ENCODE data around the gene PHF14. TPM values are rescaled to one million over a fixed set of nuclear protein-coding genes. Genes with fewer than 3 reads are reported as not detected.

Gene PHF14
- total RNA-seq, 1 experiment from 2014 or later = 50.8 TPM

DNA sequence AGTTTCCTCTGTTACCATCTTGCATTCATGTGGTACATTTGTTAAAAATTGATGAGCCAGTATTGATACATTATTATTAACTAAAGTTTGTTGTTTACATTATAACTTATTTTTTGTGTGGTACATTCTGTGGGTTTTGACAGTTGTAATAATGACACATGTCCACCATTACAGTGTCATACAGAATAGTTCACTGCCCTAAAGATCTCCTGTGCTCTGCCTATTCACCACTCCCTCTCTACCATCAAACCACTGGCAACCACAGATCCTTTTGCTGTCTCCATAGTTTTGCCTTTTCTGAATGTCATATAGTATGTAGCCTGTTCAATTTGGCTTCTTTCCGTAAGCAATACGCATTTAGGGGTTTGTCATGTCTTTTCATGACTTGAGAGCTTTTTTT, 156.9 kb downstream of the PHF14 start:
- no peaks in the 10 kb centered on the region for H3K27me3 ChIP-seq (ENCODE audit: insufficient read depth, low read length)
- no peak overlapping the region for H2BK20ac ChIP-seq (ENCODE audit: low read depth, low read length, poor library complexity, severe bottlenecking)
- H3T11ph ChIP-seq (ENCODE audit: low read length) = no peak overlapping the region
- H4K20me1 ChIP-seq (ENCODE audit: control insufficient read depth, insufficient read depth, insufficient read length) = no peaks in the 10 kb centered on the region
- no peak overlapping the region for H2AK5ac ChIP-seq (ENCODE audit: insufficient read length, low read length)
- H2BK15ac ChIP-seq (ENCODE audit: low read depth, low read length) = no peak overlapping the region
- no peak overlapping the region for H4K5ac ChIP-seq (ENCODE audit: insufficient read length, low read depth, low read length)
- H3K4ac ChIP-seq (ENCODE audit: low read depth, low read length) = no peak overlapping the region
- no peaks in the 10 kb centered on the region for H3K9me3 ChIP-seq (ENCODE audit: control insufficient read depth, low read depth, low read length)
- no peaks in the 10 kb centered on the region; the same call in 1 of the 2 replicates for H3K4me1 ChIP-seq (ENCODE audit: insufficient read depth, low read length)
- WGBS (ENCODE audit: extremely low coverage, insufficient read length, low lambda C conversion rate) = no CpG with 5 or more reads among the region's 2 CpGs
- Mint-ChIP-seq H3K9me3 (no peaks in the 10 kb centered on the region), H3K36me3 (ENCODE audit: insufficient read depth in 1 of 3, low read depth in 3 of 3) (peaks cover 0 to 5% (median 0%) of the 10 kb centered on the region in 3 experiments; a peak in 2 of 7 replicates), H3K27me3 (ENCODE audit: low read depth) (no peaks in the 10 kb centered on the region), H3K27ac (no peak overlapping the region; a peak in 1 of 7 replicates), H3K4me1 (peaks cover 23% of the 10 kb centered on the region in 2 experiments), H3K4me3 (no peak overlapping the region)
- DNase-seq = no peak
- no peak overlapping the region for H3K4me2 ChIP-seq (ENCODE audit: insufficient read depth, insufficient read length, low read length)
- H4K8ac ChIP-seq (replicated peaks; ENCODE audit: insufficient read length, low read depth, low read length) = no peak overlapping the region
- no peak overlapping the region for H3K9ac ChIP-seq (ENCODE audit: extremely low read depth, insufficient read length, low read length)
- H3K14ac ChIP-seq (ENCODE audit: insufficient read depth, low read length) = no peak overlapping the region
- no peak overlapping the region for H3K27ac ChIP-seq (ENCODE audit: insufficient read length, low read depth, low read length)
- no peaks in the 10 kb centered on the region for H3K23me2 ChIP-seq (ENCODE audit: insufficient read length, low read depth, low read length, poor library complexity, severe bottlenecking)
- H4K91ac ChIP-seq (ENCODE audit: insufficient read length, low read depth, low read length) = no peak overlapping the region
- H3K18ac ChIP-seq (ENCODE audit: insufficient read length, low read depth, low read length) = no peak overlapping the region
- no peaks in the 10 kb centered on the region for H3K79me2 ChIP-seq (ENCODE audit: insufficient read depth, low read length)
- no peak overlapping the region for H3K56ac ChIP-seq (ENCODE audit: insufficient read length, low read depth, low read length)
- no peak overlapping the region for H2BK5ac ChIP-seq (ENCODE audit: insufficient read length, low read length)
- H2BK120ac ChIP-seq (ENCODE audit: low read depth, low read length, poor library complexity, severe bottlenecking) = no peak overlapping the region
- H3K79me1 ChIP-seq (ENCODE audit: insufficient read depth, low read depth, low read length, poor library complexity, severe bottlenecking) = no peaks in the 10 kb centered on the region
- TF ChIP-seq, protein P1, sequence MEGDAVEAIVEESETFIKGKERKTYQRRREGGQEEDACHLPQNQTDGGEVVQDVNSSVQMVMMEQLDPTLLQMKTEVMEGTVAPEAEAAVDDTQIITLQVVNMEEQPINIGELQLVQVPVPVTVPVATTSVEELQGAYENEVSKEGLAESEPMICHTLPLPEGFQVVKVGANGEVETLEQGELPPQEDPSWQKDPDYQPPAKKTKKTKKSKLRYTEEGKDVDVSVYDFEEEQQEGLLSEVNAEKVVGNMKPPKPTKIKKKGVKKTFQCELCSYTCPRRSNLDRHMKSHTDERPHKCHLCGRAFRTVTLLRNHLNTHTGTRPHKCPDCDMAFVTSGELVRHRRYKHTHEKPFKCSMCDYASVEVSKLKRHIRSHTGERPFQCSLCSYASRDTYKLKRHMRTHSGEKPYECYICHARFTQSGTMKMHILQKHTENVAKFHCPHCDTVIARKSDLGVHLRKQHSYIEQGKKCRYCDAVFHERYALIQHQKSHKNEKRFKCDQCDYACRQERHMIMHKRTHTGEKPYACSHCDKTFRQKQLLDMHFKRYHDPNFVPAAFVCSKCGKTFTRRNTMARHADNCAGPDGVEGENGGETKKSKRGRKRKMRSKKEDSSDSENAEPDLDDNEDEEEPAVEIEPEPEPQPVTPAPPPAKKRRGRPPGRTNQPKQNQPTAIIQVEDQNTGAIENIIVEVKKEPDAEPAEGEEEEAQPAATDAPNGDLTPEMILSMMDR (conservative IDR thresholded peaks at IDR 0.05) = no peak
- no peak overlapping the region for H2AFZ ChIP-seq (ENCODE audit: low read length)
- no peak overlapping the region for H2BK12ac ChIP-seq (ENCODE audit: insufficient read length, low read depth, low read length)
- no peak overlapping the region for H3K23ac ChIP-seq (ENCODE audit: insufficient read length, low read depth, low read length)

All from H9 (cell line).